ENCODE data around the gene NT5DC4.
"Not testable (repeated sequence)": the region's sequence is repeated elsewhere in the genome, so short reads cannot be mapped to it uniquely, and the experiment has no call there.

NT5DC4 gene

DNA sequence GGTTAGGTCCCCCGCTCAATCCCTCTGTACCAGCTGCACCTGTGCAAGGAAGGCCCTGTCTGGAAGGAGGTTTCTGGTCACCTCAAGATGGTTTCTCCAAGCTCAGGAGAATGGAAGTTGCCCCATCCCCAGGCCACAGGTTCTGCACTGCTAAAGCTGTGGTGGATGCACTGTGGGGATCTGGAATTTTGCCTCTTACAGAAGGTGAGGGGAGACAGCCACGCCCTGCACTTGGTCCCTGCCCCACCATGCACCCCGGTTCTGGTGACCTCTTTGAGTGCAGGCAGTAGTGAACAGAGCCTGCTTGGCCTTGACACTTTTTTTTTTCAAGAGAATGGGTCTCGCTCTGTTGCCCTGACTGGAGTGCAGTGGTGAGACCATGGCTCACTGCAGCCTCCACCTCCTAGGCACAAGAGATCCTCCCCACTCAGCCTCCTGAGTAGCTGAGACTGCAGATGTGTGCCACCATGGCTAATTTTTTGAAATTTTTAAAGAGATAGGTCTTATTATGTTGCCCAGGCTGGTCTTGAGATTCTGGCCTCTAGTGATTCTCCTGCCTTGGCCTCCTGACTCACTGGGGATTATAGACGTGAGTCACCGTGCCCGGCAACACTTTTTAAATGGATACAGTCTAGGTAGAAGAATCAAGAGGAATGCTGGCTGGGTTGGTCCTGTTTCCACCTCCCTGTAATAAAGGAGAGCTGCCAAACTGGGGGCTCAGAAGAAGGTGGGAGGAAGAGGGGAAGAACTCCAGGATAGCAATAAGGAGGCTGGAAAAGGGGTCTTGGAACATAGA, 5.8 kb upstream of the NT5DC4 start:
- no peak overlapping the region for H2AFZ ChIP-seq (ENCODE audit: low read length)
- no peaks in the 10 kb centered on the region for H3K79me2 ChIP-seq (ENCODE audit: insufficient read depth, low read length)
- peaks cover 4% of the 10 kb centered on the region; the same call in 1 of the 2 replicates for H3K27me3 ChIP-seq (ENCODE audit: insufficient read depth, low read length)
- no peaks in the 10 kb centered on the region for H3F3A ChIP-seq (ENCODE audit: insufficient read depth, low read length)
- H3K9ac ChIP-seq (ENCODE audit: low read length) = no peak overlapping the region
- H3K4me2 ChIP-seq (ENCODE audit: low read length) = no peak overlapping the region
- H3K36me3 ChIP-seq (ENCODE audit: insufficient read depth, low read length) = no peaks in the 10 kb centered on the region
- no peaks in the 10 kb centered on the region for H3K9me2 ChIP-seq (ENCODE audit: low read depth, low read length)
- no peak overlapping the region for H3K4me3 ChIP-seq (ENCODE audit: low read depth, low read length, poor library complexity, severe bottlenecking)
- no peak for TF ChIP-seq CTCF (IDR thresholded peaks at IDR 0.05; ENCODE audit: low read length)
- TF ChIP-seq EZH2 (IDR thresholded peaks at IDR 0.05; ENCODE audit: borderline replicate concordance, low read length) = no peak
- H3K4me1 ChIP-seq (ENCODE audit: insufficient read depth, low read length, severe bottlenecking) = no peaks in the 10 kb centered on the region
- no peak overlapping the region for H3K27ac ChIP-seq (ENCODE audit: low read depth, low read length, poor library complexity, severe bottlenecking)
- no peaks in the 10 kb centered on the region for H3K9me3 ChIP-seq (ENCODE audit: low read length)
- H4K20me1 ChIP-seq (ENCODE audit: insufficient read depth, low read length) = no peaks in the 10 kb centered on the region

DNA sequence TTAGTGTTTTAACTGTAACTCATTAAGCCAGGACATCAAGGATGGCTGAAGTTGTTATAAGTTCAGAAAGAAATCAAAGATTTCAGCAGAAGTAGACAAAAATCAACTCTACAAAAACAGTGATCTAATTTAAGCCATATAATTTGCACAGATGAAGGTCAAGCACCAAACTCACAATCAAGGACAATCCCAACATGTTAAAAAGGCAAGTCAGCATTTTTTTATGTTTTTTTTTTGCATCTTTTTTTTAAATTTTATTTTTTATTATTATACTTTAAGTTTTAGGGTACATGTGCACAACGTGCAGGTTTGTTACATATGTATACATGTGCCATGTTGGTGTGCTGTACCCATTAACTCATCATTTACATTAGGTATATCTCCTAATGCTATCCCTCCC, 4.7 kb upstream of the NT5DC4 start:
- H3K4me2 ChIP-seq (ENCODE audit: low read length); H3K4me1 ChIP-seq (ENCODE audit: insufficient read depth, low read length, severe bottlenecking); H2AFZ ChIP-seq (ENCODE audit: low read length); H4K20me1 ChIP-seq (ENCODE audit: insufficient read depth, low read length); H3F3A ChIP-seq (ENCODE audit: insufficient read depth, low read length); H3K9me3 ChIP-seq (ENCODE audit: low read length); H3K9ac ChIP-seq (ENCODE audit: low read length); H3K79me2 ChIP-seq (ENCODE audit: insufficient read depth, low read length); H3K9me2 ChIP-seq (ENCODE audit: low read depth, low read length); H3K36me3 ChIP-seq (ENCODE audit: insufficient read depth, low read length); H3K27ac ChIP-seq (ENCODE audit: low read depth, low read length, poor library complexity, severe bottlenecking); H3K27me3 ChIP-seq (ENCODE audit: insufficient read depth, low read length); H3K4me3 ChIP-seq (ENCODE audit: low read depth, low read length, poor library complexity, severe bottlenecking): not testable (repeated sequence)

DNA sequence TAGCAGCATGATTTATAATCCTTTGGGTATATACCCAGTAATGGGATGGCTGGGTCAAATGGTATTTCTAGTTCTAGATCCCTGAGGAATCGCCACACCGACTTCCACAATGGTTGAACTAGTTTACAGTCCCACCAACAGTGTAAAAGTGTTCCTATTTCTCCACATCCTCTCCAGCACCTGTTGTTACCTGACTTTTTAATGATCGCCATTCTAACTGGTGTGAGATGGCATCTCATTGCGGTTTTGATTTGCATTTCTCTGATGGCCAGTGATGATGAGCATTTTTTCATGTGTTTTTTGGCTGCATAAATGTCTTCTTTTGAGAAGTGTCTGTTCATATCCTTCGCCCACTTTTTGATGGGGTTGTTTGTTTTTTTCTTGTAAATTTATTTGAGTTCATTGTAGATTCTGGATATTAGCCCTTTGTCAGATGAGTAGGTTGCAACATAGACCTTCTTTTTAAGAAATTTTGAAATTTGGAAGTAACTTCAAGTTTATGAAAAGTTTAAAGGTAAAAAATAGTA, 3.9 kb upstream of the NT5DC4 start:
- not testable (repeated sequence) for H3K4me1 ChIP-seq (ENCODE audit: insufficient read depth, low read length, severe bottlenecking); H3K4me2 ChIP-seq (ENCODE audit: low read length); H3K27ac ChIP-seq (ENCODE audit: low read depth, low read length, poor library complexity, severe bottlenecking); H4K20me1 ChIP-seq (ENCODE audit: insufficient read depth, low read length); H3F3A ChIP-seq (ENCODE audit: insufficient read depth, low read length); H3K79me2 ChIP-seq (ENCODE audit: insufficient read depth, low read length); H3K27me3 ChIP-seq (ENCODE audit: insufficient read depth, low read length); H3K9ac ChIP-seq (ENCODE audit: low read length); H3K9me3 ChIP-seq (ENCODE audit: low read length); H3K9me2 ChIP-seq (ENCODE audit: low read depth, low read length); H2AFZ ChIP-seq (ENCODE audit: low read length); H3K4me3 ChIP-seq (ENCODE audit: low read depth, low read length, poor library complexity, severe bottlenecking); H3K36me3 ChIP-seq (ENCODE audit: insufficient read depth, low read length)

DNA sequence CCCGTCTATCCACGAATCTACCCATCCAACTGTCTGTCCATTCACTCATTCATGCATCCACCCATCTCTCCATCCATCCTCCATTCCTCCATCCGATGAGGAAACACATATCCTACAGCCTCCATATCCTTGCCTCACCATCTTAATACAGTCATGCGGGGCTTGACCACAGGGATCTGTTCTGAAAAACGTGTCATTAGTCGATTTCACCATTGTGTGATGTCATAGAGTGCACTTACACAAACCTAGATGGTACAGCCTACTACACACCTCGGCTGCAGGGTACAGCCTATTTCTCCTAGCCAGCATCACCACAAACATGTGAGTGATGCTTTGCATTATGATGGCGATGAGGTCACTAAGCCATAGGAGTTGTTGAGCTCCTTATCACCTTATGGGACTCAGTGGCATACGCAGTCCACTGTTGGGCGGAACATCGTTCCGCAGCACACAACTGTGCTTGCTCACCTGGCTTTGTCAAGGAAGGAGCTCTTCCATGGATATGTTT, 1.9 kb upstream of the NT5DC4 start:
- Histone ChIP-seq H3K4me1 (ENCODE audit: insufficient read depth, low read length, severe bottlenecking) (no peaks in the 10 kb centered on the region), H3K9me2 (ENCODE audit: low read depth, low read length) (no peaks in the 10 kb centered on the region), H3F3A (ENCODE audit: insufficient read depth, low read length) (no peaks in the 10 kb centered on the region), H2AFZ (ENCODE audit: low read length) (no peak overlapping the region), H3K79me2 (ENCODE audit: insufficient read depth, low read length) (no peaks in the 10 kb centered on the region), H3K9ac (ENCODE audit: low read length) (no peak overlapping the region), H3K27me3 (ENCODE audit: insufficient read depth, low read length) (no peaks in the 10 kb centered on the region), H3K4me2 (ENCODE audit: low read length) (no peak overlapping the region), H3K36me3 (ENCODE audit: insufficient read depth, low read length) (no peaks in the 10 kb centered on the region), H4K20me1 (ENCODE audit: insufficient read depth, low read length) (no peaks in the 10 kb centered on the region), H3K27ac (ENCODE audit: low read depth, low read length, poor library complexity, severe bottlenecking) (no peak overlapping the region), H3K9me3 (ENCODE audit: low read length) (no peaks in the 10 kb centered on the region), H3K4me3 (ENCODE audit: low read depth, low read length, poor library complexity, severe bottlenecking) (no peak overlapping the region)
- TF ChIP-seq CTCF (IDR thresholded peaks at IDR 0.05; ENCODE audit: low read length) = no peak
- TF ChIP-seq EZH2 (IDR thresholded peaks at IDR 0.05; ENCODE audit: borderline replicate concordance, low read length) = no peak

Measured in OCI-LY1 (cell line).